Breast epithelium (tissue), 3 donors: ENCODE data around the gene SESN1.

Source experiments
- CTCF ChIP-seq, 3 donors: fragments of 450-650 bp; IDR thresholded peaks; one replicate each; pipeline ENCODE4 v1.5.1; 2016 to 2017; ENCODE audit warnings: antibody characterized with exemption in 3 of 3, mild to moderate bottlenecking in 3 of 3, moderate library complexity in 3 of 3
- POLR2AphosphoS5 ChIP-seq, 3 donors: sonication (generic); formaldehyde crosslinking; IDR thresholded peaks; one replicate each; pipeline ENCODE4 v1.6.1; 2017; ENCODE audit warnings: antibody characterized with exemption in 3 of 3

- TF ChIP-seq POLR2AphosphoS5 (IDR thresholded peaks at IDR 0.05) (no peak), CTCF (IDR thresholded peaks at IDR 0.05) (no peak)
Measured at GRCh38 chr6:109000289-109000688, 94.4 kb downstream of the SESN1 start.
